Neutrophil (primary cell): ENCODE data around the gene NFE2L2.

Experiments used
- H3K27ac ChIP-seq: fragments of 200-600 bp; sonication (generic); 2 replicates; pipeline ENCODE4 v1.5.1; 2016; ENCODE audit warnings: mild to moderate bottlenecking, moderate library complexity
- H3K27me3 ChIP-seq: fragments of 200-600 bp; sonication (generic); 2 replicates; pipeline ENCODE4 v1.6.0; 2016; ENCODE audit warnings: mild to moderate bottlenecking
- H3K36me3 ChIP-seq: fragments of 200-600 bp; sonication (generic); 2 replicates; pipeline ENCODE4 v1.5.1; 2017
- H3K4me1 ChIP-seq, 2 experiments: fragments of 200-600 bp in 1 of 2; sonication (generic) in 1 of 2; 1 replicate in 1 of 2; 2 replicates in 1 of 2; pipeline versions ENCODE4 v1.5.1 to v1.6.1; 2013 to 2016; ENCODE audit warnings: low read depth in 1 of 2, low read length in 1 of 2, mild to moderate bottlenecking in 1 of 2, moderate library complexity in 1 of 2; ENCODE audit not compliant: control insufficient read depth in 1 of 2, insufficient read depth in 1 of 2
- H3K4me3 ChIP-seq, 2 experiments: fragments of 200-600 bp in 1 of 2; sonication (generic) in 1 of 2; 1 replicate in 1 of 2; 2 replicates in 1 of 2; pipeline ENCODE4 v1.5.1; 2013 to 2016; ENCODE audit warnings: low read depth in 1 of 2, low read length in 1 of 2, mild to moderate bottlenecking in 1 of 2, moderate library complexity in 1 of 2
- H3K9me3 ChIP-seq: fragments of 200-600 bp; sonication (generic); 2 replicates; pipeline ENCODE4 v1.5.1; 2016
- CTCF ChIP-seq: fragments of 200-600 bp; sonication (generic); IDR thresholded peaks from 2 replicates; pipeline ENCODE4 v1.5.1; 2016; ENCODE audit warnings: antibody characterized with exemption

NFE2L2 gene

DNA sequence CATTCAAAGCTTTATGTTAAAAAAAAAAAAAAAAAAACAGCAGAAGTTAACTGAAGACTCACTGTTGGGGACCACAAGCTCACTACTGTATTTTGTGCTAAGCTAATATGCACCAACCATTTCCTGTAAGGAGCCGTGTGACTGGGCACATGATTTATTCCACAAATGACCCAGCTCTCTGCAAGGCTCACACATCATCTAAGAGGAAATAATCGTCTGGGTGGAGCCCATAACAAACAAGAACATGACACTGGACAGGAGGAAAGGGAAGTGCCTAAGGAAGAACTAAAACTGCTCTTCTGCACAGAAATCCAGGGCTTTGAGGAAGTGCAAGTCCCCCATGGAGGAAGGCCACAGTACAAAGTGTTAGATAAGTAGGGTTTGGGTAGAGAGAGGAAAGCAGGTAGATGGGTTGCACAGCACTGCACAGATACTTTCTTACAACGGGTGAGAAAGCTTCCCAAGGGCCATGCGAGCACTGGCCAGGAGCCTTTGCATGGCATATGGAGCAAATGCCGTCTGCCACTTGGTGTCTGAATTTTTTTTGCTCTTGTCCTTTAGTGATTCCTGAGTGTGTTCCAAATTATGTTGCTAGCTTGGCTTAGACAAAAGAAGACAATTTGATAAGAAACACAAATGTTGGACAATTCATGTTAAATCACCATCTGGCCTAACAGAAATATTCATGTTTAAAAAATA, 24.4 kb downstream of the NFE2L2 start:
- peak; percentile 43 for TF ChIP-seq CTCF
- peaks cover 53 to 54% of the 10 kb centered on the region in 2 experiments for H3K4me1 ChIP-seq
- no peaks in the 10 kb centered on the region for H3K9me3 ChIP-seq
- no peaks in the 10 kb centered on the region for H3K36me3 ChIP-seq
- H3K4me3 ChIP-seq = peak overlapping the region; percentile 17 to 40
- no peaks in the 10 kb centered on the region for H3K27me3 ChIP-seq
- H3K27ac ChIP-seq = peak overlapping the region; percentile 94

GRCh38 chr2:177239053-177239452, 25.5 kb downstream of the NFE2L2 start:
- H3K27ac ChIP-seq = peak overlapping the region; percentile 94

GRCh38 chr2:177237932-177238331, 26.6 kb downstream of the NFE2L2 start:
- Histone ChIP-seq H3K36me3 (peaks cover 21% of the 10 kb centered on the region), H3K4me1 (peaks cover 47 to 48% of the 10 kb centered on the region in 2 experiments), H3K27me3 (no peaks in the 10 kb centered on the region), H3K27ac (peak overlapping the region; percentile 94), H3K4me3 (no peak overlapping the region), H3K9me3 (no peaks in the 10 kb centered on the region)
- TF ChIP-seq CTCF = no peak

More at GRCh38 chr2:177239053-177239452, 25.5 kb downstream of the NFE2L2 start:
- Histone ChIP-seq H3K4me3 (no peak overlapping the region), H3K4me1 (peaks cover 51 to 53% of the 10 kb centered on the region in 2 experiments), H3K27me3 (no peaks in the 10 kb centered on the region), H3K36me3 (peaks cover 10% of the 10 kb centered on the region), H3K9me3 (no peaks in the 10 kb centered on the region)
- no peak for TF ChIP-seq CTCF

DNA sequence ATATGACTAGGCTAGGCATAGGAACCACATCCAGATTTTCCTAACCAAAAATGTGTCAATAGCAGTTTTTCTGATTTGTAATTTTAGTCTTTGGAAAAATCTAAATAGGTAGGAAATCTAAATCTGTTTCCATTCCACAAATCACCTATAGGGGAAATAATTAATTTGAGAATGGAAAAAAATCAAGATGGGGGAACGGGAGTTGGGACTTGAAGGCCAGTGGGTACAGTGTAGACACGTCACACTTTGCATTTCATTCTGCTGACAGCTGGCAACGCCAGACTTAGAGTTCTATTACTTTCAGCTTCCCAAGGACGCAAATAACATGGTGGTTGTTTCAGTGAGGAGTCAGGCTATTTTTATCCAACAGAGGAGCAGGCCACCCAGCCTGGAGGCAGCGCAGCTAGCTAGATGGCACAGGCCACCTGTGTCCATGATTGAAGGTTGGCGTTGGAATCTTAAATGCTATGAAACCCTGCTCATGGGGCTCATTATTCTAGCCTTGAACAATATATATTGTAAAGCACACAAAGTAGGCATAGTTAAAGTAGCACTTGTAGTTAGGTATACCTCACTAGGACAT, 28.6 kb downstream of the NFE2L2 start:
- H3K4me1 ChIP-seq = peaks cover 27 to 28% of the 10 kb centered on the region in 2 experiments
- H3K9me3 ChIP-seq = no peaks in the 10 kb centered on the region
- peaks cover 41% of the 10 kb centered on the region for H3K36me3 ChIP-seq
- peak overlapping the region; percentile 50 for H3K27ac ChIP-seq
- H3K4me3 ChIP-seq = no peak overlapping the region
- H3K27me3 ChIP-seq = no peaks in the 10 kb centered on the region
- TF ChIP-seq CTCF = no peak

DNA sequence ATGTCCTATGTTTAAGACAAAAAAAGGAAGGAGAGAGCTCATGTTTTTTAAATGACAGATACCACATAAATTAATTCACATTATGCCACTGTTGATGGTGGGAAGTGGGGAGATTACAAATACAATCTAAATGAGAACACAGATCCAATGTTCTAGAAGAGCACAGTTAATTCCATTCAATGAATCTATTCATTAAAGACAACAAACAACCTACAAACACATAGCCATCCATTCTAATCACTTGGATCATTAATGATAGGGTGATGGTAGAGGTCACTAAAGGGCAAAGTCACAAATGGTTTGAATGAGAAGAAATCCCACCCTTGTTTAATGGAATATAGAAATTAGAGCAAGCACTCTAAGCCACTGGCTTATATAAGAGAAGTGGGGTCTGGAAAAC, 30.3 kb downstream of the NFE2L2 start:
- peaks cover 58% of the 10 kb centered on the region for H3K36me3 ChIP-seq
- H3K27ac ChIP-seq = peak overlapping the region; percentile 51
- H3K27me3 ChIP-seq = no peaks in the 10 kb centered on the region
- H3K4me1 ChIP-seq = peaks cover 11 to 12% of the 10 kb centered on the region in 2 experiments
- TF ChIP-seq CTCF = no peak
- H3K9me3 ChIP-seq = no peaks in the 10 kb centered on the region
- H3K4me3 ChIP-seq = no peak overlapping the region
